ENCODE measurements around the gene MAN1C1. TPM values are rescaled to one million over a fixed set of nuclear protein-coding genes. Genes with fewer than 3 reads are reported as not detected.
"Not testable (repeated sequence)": the region's sequence is repeated elsewhere in the genome, so short reads cannot be mapped to it uniquely, and the experiment has no call there.

MAN1C1 gene
- total RNA-seq, 1 donor from 2014 or later = 0.63 TPM

DNA sequence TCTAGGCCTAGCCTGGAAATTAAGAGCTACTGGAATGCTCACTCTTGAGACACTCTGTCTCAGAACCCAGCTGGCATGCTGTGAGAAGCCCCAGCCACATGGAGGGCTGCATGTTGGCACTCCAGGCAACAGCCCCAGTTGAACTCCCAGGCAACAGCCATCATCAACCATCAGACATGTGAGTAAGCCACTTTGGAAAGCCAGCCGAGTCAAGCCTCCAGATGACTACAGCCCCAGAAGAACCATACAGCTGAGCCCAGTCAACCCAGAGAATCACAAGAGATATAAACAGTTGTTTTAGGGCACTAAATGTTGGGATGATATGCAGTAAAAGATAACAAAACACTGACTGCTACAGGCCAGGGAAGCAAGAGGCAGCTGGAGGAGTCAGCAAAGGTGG lies 17.7 kb upstream of the MAN1C1 start:
- TF ChIP-seq, protein P1, sequence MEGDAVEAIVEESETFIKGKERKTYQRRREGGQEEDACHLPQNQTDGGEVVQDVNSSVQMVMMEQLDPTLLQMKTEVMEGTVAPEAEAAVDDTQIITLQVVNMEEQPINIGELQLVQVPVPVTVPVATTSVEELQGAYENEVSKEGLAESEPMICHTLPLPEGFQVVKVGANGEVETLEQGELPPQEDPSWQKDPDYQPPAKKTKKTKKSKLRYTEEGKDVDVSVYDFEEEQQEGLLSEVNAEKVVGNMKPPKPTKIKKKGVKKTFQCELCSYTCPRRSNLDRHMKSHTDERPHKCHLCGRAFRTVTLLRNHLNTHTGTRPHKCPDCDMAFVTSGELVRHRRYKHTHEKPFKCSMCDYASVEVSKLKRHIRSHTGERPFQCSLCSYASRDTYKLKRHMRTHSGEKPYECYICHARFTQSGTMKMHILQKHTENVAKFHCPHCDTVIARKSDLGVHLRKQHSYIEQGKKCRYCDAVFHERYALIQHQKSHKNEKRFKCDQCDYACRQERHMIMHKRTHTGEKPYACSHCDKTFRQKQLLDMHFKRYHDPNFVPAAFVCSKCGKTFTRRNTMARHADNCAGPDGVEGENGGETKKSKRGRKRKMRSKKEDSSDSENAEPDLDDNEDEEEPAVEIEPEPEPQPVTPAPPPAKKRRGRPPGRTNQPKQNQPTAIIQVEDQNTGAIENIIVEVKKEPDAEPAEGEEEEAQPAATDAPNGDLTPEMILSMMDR (conservative IDR thresholded peaks at IDR 0.05; ENCODE audit: low read depth, low read length) = no peak
- no peak overlapping the region for H3K4me3 ChIP-seq (ENCODE audit: low read depth, low read length)
- DNase-seq (ENCODE audit: low read depth) = no peak

DNA sequence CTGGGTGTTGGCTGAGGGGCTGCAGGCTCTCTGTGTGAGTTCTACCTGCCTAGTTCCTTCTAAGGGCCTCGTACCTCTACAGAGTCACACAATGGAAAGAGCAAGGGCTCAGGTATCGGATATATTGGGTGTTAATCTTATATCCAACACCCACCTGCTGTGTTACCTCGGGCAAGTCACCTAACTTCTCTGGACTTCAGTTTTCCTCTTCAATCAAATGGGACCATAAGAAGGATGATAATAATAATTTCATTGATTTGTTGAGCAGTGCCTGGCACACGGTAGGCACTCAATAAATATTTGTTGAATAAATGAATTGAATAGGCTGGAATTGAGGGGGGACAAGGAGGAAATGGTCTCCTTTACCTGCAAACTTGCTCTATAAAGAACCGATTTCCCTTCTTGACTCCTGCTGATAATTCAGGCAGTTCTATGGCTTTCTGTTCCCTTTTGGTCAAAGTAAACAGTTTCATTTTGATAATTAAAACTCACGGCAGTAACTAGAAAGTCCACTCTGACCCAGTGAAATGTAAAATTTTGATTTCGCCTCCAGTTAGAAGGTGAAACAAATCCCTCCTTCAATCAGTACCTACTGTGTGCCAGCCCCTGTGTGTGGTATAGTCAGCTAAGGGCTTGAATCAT lies 16.5 kb upstream of the MAN1C1 start:
- TF ChIP-seq, protein P1 (conservative IDR thresholded peaks at IDR 0.05; ENCODE audit: low read depth, low read length) = no peak
- no peak for DNase-seq (ENCODE audit: low read depth)

DNA sequence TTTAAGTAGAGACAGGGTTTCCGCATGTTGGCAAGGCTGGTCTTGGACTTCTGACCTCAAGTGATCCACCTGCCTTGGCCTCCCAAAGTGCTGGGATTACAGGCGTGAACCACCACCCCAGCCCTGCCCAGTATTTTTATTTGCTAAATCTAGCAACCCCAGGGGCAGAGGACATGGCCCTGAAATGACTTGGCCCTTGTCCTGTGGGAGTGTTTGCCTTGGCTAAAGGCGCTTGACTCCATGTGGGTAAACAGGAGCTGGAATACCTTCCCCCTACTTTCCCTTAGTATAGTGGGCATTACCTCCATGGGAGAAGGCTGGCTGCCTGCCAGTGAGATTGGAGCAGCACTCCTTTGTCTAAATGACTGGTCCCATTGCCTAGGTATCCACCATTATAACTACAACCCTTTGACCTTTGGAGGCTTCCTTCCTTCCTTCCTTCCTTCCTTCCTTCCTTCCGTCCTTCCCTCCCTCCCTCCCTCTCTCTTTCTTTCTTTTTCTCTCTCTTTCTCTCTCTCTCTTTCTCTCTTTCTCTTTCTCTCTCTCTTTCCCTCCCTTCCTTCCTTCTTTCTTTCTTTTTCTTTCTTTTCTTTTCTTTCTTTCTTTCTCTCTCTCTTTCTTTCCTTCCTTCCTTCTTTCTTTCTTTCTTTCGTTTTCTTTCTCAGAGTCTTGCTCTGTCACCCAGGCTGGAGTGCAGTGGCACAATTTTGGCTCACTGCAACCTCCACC lies 15.5 kb upstream of the MAN1C1 start:
- DNase-seq (ENCODE audit: low read depth); H3K4me3 ChIP-seq (ENCODE audit: low read depth, low read length): not testable (repeated sequence)

More for the DNA sequence above, 16.5 kb upstream of the MAN1C1 start:
- H3K4me3 ChIP-seq (ENCODE audit: low read depth, low read length) = no peak overlapping the region

DNA sequence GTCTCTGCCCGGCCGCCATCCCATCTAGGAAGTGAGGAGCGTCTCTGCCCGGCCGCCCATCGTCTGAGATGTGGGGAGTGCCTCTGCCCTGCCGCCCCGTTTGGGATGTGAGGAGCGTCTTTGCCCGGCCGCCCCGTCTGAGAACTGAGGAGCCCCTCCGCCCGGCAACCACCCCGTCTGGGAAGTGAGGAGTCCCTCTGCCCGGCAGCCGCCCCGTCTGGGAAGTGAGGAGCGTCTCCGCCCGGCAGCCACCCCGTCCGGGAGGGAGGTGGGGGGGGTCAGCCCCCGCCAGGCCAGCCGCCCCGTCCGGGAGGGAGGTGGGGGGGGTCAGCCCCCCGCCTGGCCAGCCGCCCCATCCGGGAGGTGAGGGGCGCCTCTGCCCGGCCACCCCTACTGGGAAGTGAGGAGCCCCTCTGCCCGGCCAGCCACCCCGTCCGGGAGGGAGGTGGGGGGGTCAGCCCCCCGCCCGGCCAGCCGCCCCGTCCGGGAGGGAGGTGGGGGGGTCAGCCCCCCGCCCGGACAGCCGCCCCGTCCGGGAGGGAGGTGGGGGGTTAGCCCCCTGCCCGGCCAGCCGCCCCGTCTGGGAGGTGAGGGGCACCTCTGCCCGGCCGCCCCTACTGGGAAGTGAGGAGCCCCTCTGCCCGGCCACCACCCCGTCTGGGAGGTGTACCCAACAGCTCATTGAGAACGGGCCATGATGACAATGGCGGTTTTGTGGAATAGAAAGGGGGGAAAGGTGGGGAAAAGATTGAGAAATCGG lies 12.6 kb upstream of the MAN1C1 start:
- H3K4me3 ChIP-seq (ENCODE audit: low read depth, low read length); DNase-seq (ENCODE audit: low read depth): not testable (repeated sequence)

DNA sequence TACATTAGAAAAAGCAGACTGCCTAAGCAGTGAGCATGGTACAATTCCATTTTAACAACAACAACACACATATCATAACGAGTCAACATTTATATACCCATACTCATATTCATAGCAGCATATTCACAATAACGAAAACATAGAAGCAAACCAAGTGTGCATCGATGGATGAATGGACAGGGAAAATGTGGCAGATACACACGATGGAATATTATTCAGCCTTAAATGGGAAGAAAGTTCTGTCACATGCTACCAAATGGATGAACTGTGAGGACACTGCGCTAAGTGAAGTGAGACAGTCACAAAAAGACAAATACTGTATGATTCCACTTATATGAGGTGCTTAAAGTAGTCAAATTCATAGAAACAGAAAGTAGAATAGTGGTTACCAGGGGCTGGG lies 9.5 kb upstream of the MAN1C1 start:
- TF ChIP-seq, protein P1 (conservative IDR thresholded peaks at IDR 0.05; ENCODE audit: low read depth, low read length) = no peak
- H3K4me3 ChIP-seq (ENCODE audit: low read depth, low read length) = no peak overlapping the region
- DNase-seq (ENCODE audit: low read depth) = no peak

DNA sequence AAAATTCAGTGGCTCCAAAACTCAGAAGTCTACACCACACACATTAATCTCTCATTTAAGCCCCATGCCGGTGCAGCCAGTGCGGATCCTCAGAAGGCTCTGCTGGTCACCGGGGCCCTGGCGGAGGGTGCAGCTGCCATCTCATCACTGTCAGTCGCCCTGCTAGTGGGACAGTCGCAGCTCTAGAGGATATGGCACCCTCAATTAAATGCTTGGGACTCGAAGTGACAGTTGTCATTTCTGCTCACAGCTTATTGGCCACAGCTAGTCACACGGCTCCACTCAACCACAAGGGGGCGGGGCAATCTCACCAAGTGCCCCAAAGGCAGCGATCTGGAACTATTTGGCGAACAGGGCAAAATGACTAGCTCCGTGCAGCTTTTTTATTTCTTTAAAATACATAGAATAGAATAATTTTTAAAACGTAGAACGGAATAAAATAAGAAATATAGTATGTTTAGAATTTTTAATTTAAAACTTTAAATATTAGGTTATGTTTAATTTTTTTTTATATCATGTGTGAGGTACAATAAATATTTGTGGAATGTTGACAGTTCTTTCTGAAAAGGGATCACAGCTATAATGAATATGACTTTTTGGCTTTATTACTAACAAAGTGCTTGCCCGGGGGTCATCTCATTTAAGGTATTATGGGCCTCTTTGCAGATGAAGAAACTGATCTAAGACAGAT lies 8.0 kb upstream of the MAN1C1 start:
- DNase-seq (ENCODE audit: low read depth) = peak; percentile 3
- TF ChIP-seq, protein P1 (conservative IDR thresholded peaks at IDR 0.05; ENCODE audit: low read depth, low read length) = peak; percentile 58
- peak overlapping the region; percentile 31 for H3K4me3 ChIP-seq (ENCODE audit: low read depth, low read length)

DNA sequence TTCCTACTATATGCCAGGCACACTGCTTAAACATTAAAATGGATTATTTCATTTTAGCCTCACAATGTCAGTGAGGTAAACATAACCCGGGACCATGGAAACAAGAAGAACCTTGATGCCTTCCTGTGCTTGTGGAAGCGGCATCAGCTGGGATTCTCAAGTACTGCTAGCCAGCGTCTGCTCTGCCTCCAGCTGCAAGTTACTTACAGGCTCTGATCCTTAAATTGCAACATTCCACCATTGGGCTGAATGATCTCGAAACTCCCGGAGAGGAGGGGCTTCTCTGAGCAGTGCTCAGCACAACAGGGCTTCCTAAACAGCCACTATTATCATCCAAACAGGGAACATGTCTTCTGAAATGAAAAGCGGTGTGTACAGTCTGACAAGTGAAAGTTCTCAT lies 6.7 kb upstream of the MAN1C1 start:
- no peak for DNase-seq (ENCODE audit: low read depth)
- H3K4me3 ChIP-seq (ENCODE audit: low read depth, low read length) = no peak overlapping the region
- TF ChIP-seq, protein P1 (conservative IDR thresholded peaks at IDR 0.05; ENCODE audit: low read depth, low read length) = no peak

Data from epithelial cell of proximal tubule (primary cell).